WTC11 (cell line): Measurements from ENCODE around the gene KCNMA1. TPM values are rescaled to one million over a fixed set of nuclear protein-coding genes. Genes with fewer than 3 reads are reported as not detected.

Source experiments
- ATAC-seq: fragments of 200-7000 bp; cut with Tn5 transposase; 2 replicates; pipeline ENCODE4 v1.10.0; 2021; ENCODE audit warnings: mild to moderate bottlenecking, moderate library complexity
- CTCF ChIA-PET: fragments of 300-600 bp; sonication (Branson Sonifier 250); formaldehyde crosslinking; loops from one replicate; lab custom pipeline; 2021; ENCODE audit warnings: antibody characterized with exemption; lab: Charles Lee
- POLR2A ChIA-PET: fragments of 350-600 bp; sonication (Branson Sonifier 250); formaldehyde crosslinking; loops from one replicate; lab custom pipeline; 2021; ENCODE audit warnings: antibody characterized with exemption; lab: Charles Lee
- DNase-seq: peaks from one replicate; pipeline ENCODE4 v3.0.0; 2021; ENCODE audit warnings: low spot score
- H3K27ac Mint-ChIP-seq: 2 replicates; pipeline ENCODE4 v1.8.0; 2021; ENCODE audit warnings: mixed read lengths
- H3K27me3 Mint-ChIP-seq: 2 replicates; pipeline ENCODE4 v1.8.0; 2021; ENCODE audit warnings: low read depth, mild to moderate bottlenecking, moderate library complexity, mixed read lengths
- H3K36me3 Mint-ChIP-seq: 2 replicates; pipeline ENCODE4 v1.8.0; 2021; ENCODE audit warnings: mixed read lengths
- H3K4me1 Mint-ChIP-seq: 2 replicates; pipeline ENCODE4 v1.8.0; 2022; ENCODE audit warnings: mixed read lengths
- H3K4me3 Mint-ChIP-seq: 2 replicates; pipeline ENCODE4 v1.8.0; 2021; ENCODE audit warnings: mild to moderate bottlenecking, moderate library complexity, mixed read lengths
- H3K9me3 Mint-ChIP-seq: 2 replicates; pipeline ENCODE4 v1.8.0; 2021; ENCODE audit warnings: mixed read lengths
- CDX4 ChIP-seq: fragments of 250-450 bp; sonication (Bioruptor Pico); IDR thresholded peaks from 2 replicates; pipeline ENCODE4 v1.9.0; 2021; ENCODE audit warnings: moderate library complexity, mild to moderate bottlenecking, inconsistent platforms, borderline replicate concordance
- CREB1 ChIP-seq: sonication (generic); formaldehyde crosslinking; IDR thresholded peaks from 2 replicates; pipeline ENCODE4 v1.8.0; 2023; ENCODE audit warnings: mild to moderate bottlenecking, missing genetic modification reagents
- CREM ChIP-seq: sonication (generic); formaldehyde crosslinking; IDR thresholded peaks from 2 replicates; pipeline ENCODE4 v1.8.1; 2022; ENCODE audit warnings: mild to moderate bottlenecking, missing genetic modification reagents, moderate library complexity
- ELF4 ChIP-seq: sonication (generic); formaldehyde crosslinking; IDR thresholded peaks from 2 replicates; pipeline ENCODE4 v1.8.1; 2022; ENCODE audit warnings: low read depth, mild to moderate bottlenecking, moderate library complexity, missing genetic modification reagents
- ETV6 ChIP-seq: sonication (generic); formaldehyde crosslinking; IDR thresholded peaks from 2 replicates; pipeline ENCODE4 v1.8.1; 2022; ENCODE audit warnings: mild to moderate bottlenecking, missing genetic modification reagents
- GRHL2 ChIP-seq: fragments of 250-450 bp; sonication (Bioruptor Pico); IDR thresholded peaks from 2 replicates; pipeline ENCODE4 v1.8.0; 2022; ENCODE audit warnings: mild to moderate bottlenecking, moderate library complexity; ENCODE audit not compliant: insufficient replicate concordance, severe bottlenecking
- JAZF1 ChIP-seq: fragments of 250-450 bp; sonication (Bioruptor Pico); IDR thresholded peaks from 2 replicates; pipeline ENCODE4 v1.9.0; 2021; ENCODE audit warnings: moderate library complexity, mild to moderate bottlenecking, inconsistent platforms
- MLX ChIP-seq: sonication (generic); formaldehyde crosslinking; IDR thresholded peaks from 2 replicates; pipeline ENCODE4 v1.8.1; 2023; ENCODE audit warnings: mild to moderate bottlenecking, missing genetic modification reagents, moderate library complexity
- MYBL2 ChIP-seq: sonication (generic); formaldehyde crosslinking; IDR thresholded peaks from 2 replicates; pipeline ENCODE4 v1.8.1; 2023; ENCODE audit warnings: mild to moderate bottlenecking, moderate library complexity, missing genetic modification reagents
- OVOL2 ChIP-seq: fragments of 250-450 bp; sonication (Bioruptor Pico); IDR thresholded peaks from 2 replicates; pipeline ENCODE4 v1.9.0; 2021; ENCODE audit warnings: mild to moderate bottlenecking, borderline replicate concordance
- PREB ChIP-seq: sonication (generic); formaldehyde crosslinking; IDR thresholded peaks from 2 replicates; pipeline ENCODE4 v1.8.1; 2022; ENCODE audit warnings: mild to moderate bottlenecking, missing genetic modification reagents, moderate library complexity, borderline replicate concordance
- RORB ChIP-seq: fragments of 250-450 bp; sonication (Bioruptor Pico); IDR thresholded peaks from 2 replicates; pipeline ENCODE4 v1.9.0; 2021; ENCODE audit warnings: mild to moderate bottlenecking
- TEAD1 ChIP-seq: sonication (generic); formaldehyde crosslinking; IDR thresholded peaks from 2 replicates; pipeline ENCODE4 v1.8.0; 2022; ENCODE audit warnings: mild to moderate bottlenecking, missing genetic modification reagents
- ZBTB21 ChIP-seq: sonication (generic); formaldehyde crosslinking; IDR thresholded peaks from 2 replicates; pipeline ENCODE4 v1.8.1; 2023; ENCODE audit warnings: mild to moderate bottlenecking, missing genetic modification reagents, borderline replicate concordance
- ZBTB43 ChIP-seq: sonication (generic); formaldehyde crosslinking; IDR thresholded peaks from 2 replicates; pipeline ENCODE4 v1.8.1; 2023; ENCODE audit warnings: mild to moderate bottlenecking, missing genetic modification reagents
- total RNA-seq: library from RNA; stranded (reverse); gene quantifications from 3 replicates; pipeline ENCODE4 v1.2.3, GENCODE V29; 2021
- TF ChIP-seq, protein P1 (sequence below): sonication (generic); formaldehyde crosslinking; IDR thresholded peaks from 2 replicates; pipeline ENCODE4 v1.8.1; 2022; ENCODE audit warnings: low read depth, missing genetic modification reagents, borderline replicate concordance
- TF ChIP-seq, protein P2 (sequence below): sonication (generic); formaldehyde crosslinking; IDR thresholded peaks from 2 replicates; pipeline ENCODE4 v1.8.0; 2022; ENCODE audit warnings: mild to moderate bottlenecking, missing genetic modification reagents
- TF ChIP-seq, protein P3 (sequence below): sonication (generic); formaldehyde crosslinking; IDR thresholded peaks from 2 replicates; pipeline ENCODE4 v1.8.0; 2022; ENCODE audit warnings: mild to moderate bottlenecking, missing genetic modification reagents
- TF ChIP-seq, protein P4 (sequence below): sonication (generic); formaldehyde crosslinking; IDR thresholded peaks from 2 replicates; pipeline ENCODE4 v1.8.1; 2023; ENCODE audit warnings: mild to moderate bottlenecking, missing genetic modification reagents, borderline replicate concordance

The KCNMA1 gene
- total RNA-seq, 1 experiment from 2014 or later = 7.3 TPM

- ChIA-PET POLR2A (no interaction called here), CTCF (interaction anchor here (1.8 kb wide), 1 partner anchor 78 kb away, joined by 6 read pairs; no protein-coding TSS in a partner anchor)
- Mint-ChIP-seq H3K4me3 (no peak overlapping the region), H3K4me1 (peaks cover 8% of the 10 kb centered on the region), H3K9me3 (no peaks in the 10 kb centered on the region), H3K36me3 (no peaks in the 10 kb centered on the region), H3K27me3 (no peaks in the 10 kb centered on the region), H3K27ac (no peak overlapping the region)
- ATAC-seq (no peak), DNase-seq (no peak)
- no peak for TF ChIP-seq ZBTB21 (CRISPR knock-in tag)
- TF ChIP-seq, protein P1, sequence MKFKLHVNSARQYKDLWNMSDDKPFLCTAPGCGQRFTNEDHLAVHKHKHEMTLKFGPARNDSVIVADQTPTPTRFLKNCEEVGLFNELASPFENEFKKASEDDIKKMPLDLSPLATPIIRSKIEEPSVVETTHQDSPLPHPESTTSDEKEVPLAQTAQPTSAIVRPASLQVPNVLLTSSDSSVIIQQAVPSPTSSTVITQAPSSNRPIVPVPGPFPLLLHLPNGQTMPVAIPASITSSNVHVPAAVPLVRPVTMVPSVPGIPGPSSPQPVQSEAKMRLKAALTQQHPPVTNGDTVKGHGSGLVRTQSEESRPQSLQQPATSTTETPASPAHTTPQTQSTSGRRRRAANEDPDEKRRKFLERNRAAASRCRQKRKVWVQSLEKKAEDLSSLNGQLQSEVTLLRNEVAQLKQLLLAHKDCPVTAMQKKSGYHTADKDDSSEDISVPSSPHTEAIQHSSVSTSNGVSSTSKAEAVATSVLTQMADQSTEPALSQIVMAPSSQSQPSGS (CRISPR knock-in tag) = no peak
- no peak for TF ChIP-seq RORB (CRISPR knock-in tag)
- TF ChIP-seq PREB (CRISPR knock-in tag) = no peak
- TF ChIP-seq CREB1 (CRISPR knock-in tag) = no peak
- no peak for TF ChIP-seq JAZF1 (CRISPR knock-in tag)
- TF ChIP-seq CDX4 = no peak
- TF ChIP-seq ETV6 (CRISPR knock-in tag) = no peak
- TF ChIP-seq, protein P2, sequence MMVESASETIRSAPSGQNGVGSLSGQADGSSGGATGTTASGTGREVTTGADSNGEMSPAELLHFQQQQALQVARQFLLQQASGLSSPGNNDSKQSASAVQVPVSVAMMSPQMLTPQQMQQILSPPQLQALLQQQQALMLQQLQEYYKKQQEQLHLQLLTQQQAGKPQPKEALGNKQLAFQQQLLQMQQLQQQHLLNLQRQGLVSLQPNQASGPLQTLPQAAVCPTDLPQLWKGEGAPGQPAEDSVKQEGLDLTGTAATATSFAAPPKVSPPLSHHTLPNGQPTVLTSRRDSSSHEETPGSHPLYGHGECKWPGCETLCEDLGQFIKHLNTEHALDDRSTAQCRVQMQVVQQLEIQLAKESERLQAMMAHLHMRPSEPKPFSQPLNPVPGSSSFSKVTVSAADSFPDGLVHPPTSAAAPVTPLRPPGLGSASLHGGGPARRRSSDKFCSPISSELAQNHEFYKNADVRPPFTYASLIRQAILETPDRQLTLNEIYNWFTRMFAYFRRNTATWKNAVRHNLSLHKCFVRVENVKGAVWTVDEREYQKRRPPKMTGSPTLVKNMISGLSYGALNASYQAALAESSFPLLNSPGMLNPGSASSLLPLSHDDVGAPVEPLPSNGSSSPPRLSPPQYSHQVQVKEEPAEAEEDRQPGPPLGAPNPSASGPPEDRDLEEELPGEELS (CRISPR knock-in tag) = no peak
- no peak for TF ChIP-seq ELF4
- no peak for TF ChIP-seq ZBTB43 (CRISPR knock-in tag)
- TF ChIP-seq, protein P3, sequence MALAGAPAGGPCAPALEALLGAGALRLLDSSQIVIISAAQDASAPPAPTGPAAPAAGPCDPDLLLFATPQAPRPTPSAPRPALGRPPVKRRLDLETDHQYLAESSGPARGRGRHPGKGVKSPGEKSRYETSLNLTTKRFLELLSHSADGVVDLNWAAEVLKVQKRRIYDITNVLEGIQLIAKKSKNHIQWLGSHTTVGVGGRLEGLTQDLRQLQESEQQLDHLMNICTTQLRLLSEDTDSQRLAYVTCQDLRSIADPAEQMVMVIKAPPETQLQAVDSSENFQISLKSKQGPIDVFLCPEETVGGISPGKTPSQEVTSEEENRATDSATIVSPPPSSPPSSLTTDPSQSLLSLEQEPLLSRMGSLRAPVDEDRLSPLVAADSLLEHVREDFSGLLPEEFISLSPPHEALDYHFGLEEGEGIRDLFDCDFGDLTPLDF (CRISPR knock-in tag) = no peak
Observed at GRCh38 chr10:77244286-77244685, 393.3 kb downstream of the KCNMA1 start.

GRCh38 chr10:77241350-77241725, 396.3 kb downstream of the KCNMA1 start:
- POLR2A ChIA-PET = no interaction called here
- CTCF ChIA-PET = interaction anchor here (1.3 to 2.6 kb wide), 3 partner anchors 67 to 515 kb away, joined by 5 to 13 read pairs (median 7); no protein-coding TSS in a partner anchor

More at GRCh38 chr10:77241350-77241725, 396.3 kb downstream of the KCNMA1 start:
- Mint-ChIP-seq H3K27ac (no peak overlapping the region), H3K4me1 (no peaks in the 10 kb centered on the region; the same call in 1 of the 2 replicates), H3K27me3 (no peaks in the 10 kb centered on the region), H3K9me3 (peaks cover under 1% of the 10 kb centered on the region), H3K36me3 (no peaks in the 10 kb centered on the region), H3K4me3 (no peak overlapping the region)
- ATAC-seq (no peak), DNase-seq (no peak)
- TF ChIP-seq ZBTB21 (CRISPR knock-in tag) = no peak
- no peak for TF ChIP-seq CREM
- no peak for TF ChIP-seq MLX (CRISPR knock-in tag)
- no peak for TF ChIP-seq TEAD1 (CRISPR knock-in tag)
- no peak for TF ChIP-seq OVOL2 (CRISPR knock-in tag)
- no peak for TF ChIP-seq GRHL2
- TF ChIP-seq, protein P4, sequence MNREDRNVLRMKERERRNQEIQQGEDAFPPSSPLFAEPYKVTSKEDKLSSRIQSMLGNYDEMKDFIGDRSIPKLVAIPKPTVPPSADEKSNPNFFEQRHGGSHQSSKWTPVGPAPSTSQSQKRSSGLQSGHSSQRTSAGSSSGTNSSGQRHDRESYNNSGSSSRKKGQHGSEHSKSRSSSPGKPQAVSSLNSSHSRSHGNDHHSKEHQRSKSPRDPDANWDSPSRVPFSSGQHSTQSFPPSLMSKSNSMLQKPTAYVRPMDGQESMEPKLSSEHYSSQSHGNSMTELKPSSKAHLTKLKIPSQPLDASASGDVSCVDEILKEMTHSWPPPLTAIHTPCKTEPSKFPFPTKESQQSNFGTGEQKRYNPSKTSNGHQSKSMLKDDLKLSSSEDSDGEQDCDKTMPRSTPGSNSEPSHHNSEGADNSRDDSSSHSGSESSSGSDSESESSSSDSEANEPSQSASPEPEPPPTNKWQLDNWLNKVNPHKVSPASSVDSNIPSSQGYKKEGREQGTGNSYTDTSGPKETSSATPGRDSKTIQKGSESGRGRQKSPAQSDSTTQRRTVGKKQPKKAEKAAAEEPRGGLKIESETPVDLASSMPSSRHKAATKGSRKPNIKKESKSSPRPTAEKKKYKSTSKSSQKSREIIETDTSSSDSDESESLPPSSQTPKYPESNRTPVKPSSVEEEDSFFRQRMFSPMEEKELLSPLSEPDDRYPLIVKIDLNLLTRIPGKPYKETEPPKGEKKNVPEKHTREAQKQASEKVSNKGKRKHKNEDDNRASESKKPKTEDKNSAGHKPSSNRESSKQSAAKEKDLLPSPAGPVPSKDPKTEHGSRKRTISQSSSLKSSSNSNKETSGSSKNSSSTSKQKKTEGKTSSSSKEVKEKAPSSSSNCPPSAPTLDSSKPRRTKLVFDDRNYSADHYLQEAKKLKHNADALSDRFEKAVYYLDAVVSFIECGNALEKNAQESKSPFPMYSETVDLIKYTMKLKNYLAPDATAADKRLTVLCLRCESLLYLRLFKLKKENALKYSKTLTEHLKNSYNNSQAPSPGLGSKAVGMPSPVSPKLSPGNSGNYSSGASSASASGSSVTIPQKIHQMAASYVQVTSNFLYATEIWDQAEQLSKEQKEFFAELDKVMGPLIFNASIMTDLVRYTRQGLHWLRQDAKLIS = no peak
- no peak for TF ChIP-seq MYBL2 (CRISPR knock-in tag)
- no peak for TF ChIP-seq ETV6 (CRISPR knock-in tag)
